Testis (tissue), 2 donors: Measurements from ENCODE around the gene RSAD1.

Experiments
- POLR2A ChIP-seq: fragments of 450-650 bp; IDR thresholded peaks from one replicate; pipeline ENCODE4 v1.6.1; 2017; ENCODE audit warnings: antibody characterized with exemption, mild to moderate bottlenecking, moderate library complexity
- TF ChIP-seq, protein P1 (sequence below), 3 experiments: fragments of 450-650 bp in 2 of 3; fragments of 200-600 bp in 1 of 3; sonication (generic) in 1 of 3; IDR thresholded peaks; one replicate each; pipeline ENCODE4 v1.5.1; 2016 to 2019; ENCODE audit warnings: antibody characterized with exemption in 3 of 3, mild to moderate bottlenecking in 2 of 3, moderate library complexity in 1 of 3

DNA sequence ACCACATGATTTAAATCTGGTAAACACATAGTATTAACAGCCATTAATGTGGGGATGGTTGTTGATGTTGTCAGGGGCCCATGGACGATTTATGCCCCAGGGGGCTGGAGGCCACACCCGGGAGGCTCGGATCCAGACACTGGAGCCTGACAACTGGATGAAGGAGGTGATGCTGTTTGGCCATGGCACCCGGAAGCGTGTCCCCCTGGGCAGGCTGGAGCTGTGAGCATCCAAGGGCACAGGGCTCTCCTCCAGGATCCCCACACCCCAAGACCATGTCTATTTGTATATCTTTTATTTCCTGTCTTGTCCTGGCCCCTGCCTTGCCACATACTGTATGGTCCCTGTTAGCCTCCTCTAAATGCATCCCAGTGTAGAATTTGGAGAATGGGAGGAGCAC lies 4.6 kb downstream of the RSAD1 start:
- TF ChIP-seq, protein P1, sequence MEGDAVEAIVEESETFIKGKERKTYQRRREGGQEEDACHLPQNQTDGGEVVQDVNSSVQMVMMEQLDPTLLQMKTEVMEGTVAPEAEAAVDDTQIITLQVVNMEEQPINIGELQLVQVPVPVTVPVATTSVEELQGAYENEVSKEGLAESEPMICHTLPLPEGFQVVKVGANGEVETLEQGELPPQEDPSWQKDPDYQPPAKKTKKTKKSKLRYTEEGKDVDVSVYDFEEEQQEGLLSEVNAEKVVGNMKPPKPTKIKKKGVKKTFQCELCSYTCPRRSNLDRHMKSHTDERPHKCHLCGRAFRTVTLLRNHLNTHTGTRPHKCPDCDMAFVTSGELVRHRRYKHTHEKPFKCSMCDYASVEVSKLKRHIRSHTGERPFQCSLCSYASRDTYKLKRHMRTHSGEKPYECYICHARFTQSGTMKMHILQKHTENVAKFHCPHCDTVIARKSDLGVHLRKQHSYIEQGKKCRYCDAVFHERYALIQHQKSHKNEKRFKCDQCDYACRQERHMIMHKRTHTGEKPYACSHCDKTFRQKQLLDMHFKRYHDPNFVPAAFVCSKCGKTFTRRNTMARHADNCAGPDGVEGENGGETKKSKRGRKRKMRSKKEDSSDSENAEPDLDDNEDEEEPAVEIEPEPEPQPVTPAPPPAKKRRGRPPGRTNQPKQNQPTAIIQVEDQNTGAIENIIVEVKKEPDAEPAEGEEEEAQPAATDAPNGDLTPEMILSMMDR (IDR thresholded peaks at IDR 0.05) = no peak
- TF ChIP-seq POLR2A = no peak
